ENCODE results near the gene ARHGEF1.

ARHGEF1 gene

GRCh38 chr19:41886761-41887710, 4.1 kb downstream of the ARHGEF1 start:
- peak; percentile 78 for DNase-seq

DNA sequence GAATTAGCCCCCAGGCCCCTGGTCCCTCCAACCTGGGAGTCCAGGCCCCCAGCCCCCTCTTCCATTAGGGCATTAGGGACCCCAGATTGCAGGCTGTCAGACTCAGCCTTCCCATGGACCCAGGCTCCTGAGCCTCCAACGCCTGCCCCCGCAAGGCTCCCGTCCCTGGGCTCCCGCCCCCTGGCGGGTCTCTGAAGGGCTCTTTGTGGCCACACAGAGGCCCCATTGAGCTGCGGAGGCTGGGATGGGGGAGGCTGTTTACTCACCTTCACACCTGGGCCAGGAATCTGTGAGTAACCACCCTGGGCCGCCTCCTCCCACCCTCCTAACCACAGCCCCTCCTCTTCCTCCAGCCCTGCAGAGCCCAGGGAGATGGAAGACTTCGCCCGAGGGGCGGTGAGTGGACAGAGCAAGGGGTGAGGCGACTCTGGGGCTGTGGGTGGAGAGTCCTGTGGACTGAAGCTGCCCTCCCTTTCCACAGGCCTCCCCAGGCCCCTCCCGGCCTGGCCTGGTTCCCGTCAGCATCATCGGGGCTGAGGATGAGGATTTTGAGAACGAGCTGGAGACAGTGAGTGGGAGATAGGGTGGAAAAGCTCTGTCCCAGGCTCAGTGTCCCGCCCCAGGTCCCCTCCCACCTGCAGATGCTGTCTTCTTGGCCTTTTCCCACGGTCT, 4.9 kb downstream of the ARHGEF1 start:
- DNase-seq = peak; percentile 85

GRCh38 chr19:41888926-41889325, 5.9 kb downstream of the ARHGEF1 start:
- DNase-seq = no peak

GRCh38 chr19:41889896-41890295, 6.9 kb downstream of the ARHGEF1 start:
- DNase-seq = no peak

DNA sequence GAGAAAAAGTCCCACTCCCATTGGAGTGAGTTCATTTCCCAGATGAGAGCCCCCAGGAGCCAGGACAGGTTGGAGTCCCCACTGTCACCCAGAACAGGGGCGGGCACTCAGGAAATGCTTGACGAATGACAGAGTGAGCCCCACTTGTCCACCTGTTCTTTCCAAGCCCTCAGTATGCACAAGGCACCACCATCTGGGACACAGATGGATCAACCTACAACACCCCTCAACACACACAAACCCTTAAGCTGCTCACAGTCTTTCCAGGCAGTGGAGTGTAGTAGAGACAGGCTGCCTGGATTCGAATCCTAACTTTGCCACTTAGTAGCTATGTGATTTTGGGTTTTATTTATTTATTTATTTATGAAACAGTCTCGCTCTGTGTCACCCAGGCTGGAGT, 8.0 kb downstream of the ARHGEF1 start:
- no peak for DNase-seq

DNA sequence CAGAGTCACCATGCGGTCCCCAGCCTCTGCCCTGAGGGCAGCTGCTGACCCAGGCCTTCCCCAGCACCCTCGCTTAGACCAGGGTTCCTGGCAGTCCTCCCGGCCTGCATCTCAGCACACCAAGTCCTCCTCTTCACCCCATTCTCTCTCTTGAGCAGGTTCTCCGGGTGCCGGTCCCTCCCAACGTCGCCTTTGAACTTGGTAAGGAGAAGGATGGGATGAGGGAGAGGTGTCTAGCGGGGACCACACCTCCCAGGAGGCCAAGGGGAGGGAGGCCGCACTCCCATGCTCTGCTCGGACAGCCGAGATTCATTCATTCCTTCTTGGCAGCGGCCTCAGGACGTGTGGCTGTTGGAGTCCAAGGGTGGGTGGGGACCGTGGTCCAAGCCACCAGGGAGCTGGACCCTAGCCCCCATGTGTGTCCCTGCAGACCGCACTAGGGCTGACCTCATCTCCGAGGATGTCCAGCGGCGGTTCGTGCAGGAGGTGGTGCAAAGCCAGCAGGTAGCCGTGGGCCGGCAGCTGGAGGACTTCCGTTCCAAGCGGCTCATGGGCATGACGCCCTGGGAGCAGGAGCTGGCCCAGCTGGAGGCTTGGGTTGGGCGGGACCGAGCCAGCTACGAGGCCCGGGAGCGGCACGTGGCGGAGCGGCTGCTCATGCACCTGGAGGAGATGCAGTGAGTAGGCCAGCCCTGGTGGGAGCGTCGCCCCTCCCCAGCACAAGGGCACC, 9.4 kb downstream of the ARHGEF1 start:
- no peak for DNase-seq

- peak; percentile 45 for DNase-seq
Observed at GRCh38 chr19:41893899-41894298, 10.9 kb downstream of the ARHGEF1 start.

DNA sequence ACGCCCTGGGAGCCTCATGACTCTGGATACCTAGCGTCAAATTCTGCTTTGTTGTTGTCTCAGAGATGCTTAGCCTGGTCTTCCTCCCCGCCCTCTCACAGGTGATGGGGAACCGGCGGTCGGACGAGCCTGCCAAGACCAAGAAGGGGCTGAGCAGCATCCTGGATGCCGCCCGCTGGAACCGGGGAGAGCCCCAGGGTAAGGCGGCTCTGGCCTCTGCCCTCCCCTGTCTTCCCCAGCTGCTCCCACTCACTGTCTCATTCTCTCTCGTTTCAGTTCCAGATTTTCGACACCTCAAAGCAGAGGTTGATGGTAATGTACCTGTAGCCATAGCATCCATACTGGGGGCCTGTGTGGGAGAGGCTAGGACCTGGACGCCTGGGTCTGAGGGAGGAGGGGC, 11.4 kb downstream of the ARHGEF1 start:
- DNase-seq = no peak

GRCh38 chr19:41895745-41896580, 13.0 kb downstream of the ARHGEF1 start:
- no peak for DNase-seq

DNA sequence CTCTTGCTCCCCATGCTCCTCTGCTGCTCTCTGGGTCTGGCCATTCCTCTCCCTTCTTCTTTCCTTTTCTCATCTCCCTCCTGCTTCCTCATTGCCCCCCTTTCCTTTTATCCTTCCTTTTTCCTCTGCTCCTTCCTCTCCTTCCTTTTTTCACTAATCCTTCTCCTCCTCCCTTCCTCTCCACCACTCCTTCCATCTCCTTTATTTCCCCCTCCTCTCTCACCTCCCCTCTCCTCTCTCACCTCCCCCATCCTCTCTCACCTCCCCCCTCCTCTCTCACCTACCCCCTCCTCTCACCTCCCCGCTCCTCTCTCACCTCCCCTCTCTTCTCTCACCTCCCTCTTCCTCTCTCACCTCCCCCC, 13.6 kb downstream of the ARHGEF1 start:
- no peak for DNase-seq

DNA sequence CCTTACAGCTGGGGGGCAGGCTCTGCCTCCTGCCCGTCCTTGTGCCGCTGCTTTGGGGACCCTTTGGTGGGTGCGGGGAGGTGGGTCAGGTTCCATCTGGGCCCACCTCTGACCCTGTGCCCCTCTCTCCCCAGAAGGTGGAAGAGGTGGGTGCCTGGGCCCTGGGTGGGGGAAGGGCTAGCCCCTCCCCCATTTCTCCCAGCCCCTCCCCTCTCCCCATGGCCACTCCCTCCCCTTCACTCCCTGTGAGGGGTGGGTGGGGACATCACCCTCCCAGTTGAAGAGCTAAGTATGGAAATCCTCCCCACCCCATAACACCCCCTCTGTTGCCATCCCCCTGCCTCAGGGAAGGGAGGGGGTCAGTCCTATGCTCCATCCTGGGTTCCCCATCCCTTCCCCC, 14.2 kb downstream of the ARHGEF1 start:
- DNase-seq = no peak

GRCh38 chr19:41897820-41898219, 14.8 kb downstream of the ARHGEF1 start:
- DNase-seq = no peak

- no peak for DNase-seq
Observed at GRCh38 chr19:41898235-41898634, 15.3 kb downstream of the ARHGEF1 start.

- no peak for DNase-seq
Observed at GRCh38 chr19:41901707-41902360, 18.9 kb downstream of the ARHGEF1 start.

GRCh38 chr19:41902594-41902993, 19.6 kb downstream of the ARHGEF1 start:
- DNase-seq = no peak

DNA sequence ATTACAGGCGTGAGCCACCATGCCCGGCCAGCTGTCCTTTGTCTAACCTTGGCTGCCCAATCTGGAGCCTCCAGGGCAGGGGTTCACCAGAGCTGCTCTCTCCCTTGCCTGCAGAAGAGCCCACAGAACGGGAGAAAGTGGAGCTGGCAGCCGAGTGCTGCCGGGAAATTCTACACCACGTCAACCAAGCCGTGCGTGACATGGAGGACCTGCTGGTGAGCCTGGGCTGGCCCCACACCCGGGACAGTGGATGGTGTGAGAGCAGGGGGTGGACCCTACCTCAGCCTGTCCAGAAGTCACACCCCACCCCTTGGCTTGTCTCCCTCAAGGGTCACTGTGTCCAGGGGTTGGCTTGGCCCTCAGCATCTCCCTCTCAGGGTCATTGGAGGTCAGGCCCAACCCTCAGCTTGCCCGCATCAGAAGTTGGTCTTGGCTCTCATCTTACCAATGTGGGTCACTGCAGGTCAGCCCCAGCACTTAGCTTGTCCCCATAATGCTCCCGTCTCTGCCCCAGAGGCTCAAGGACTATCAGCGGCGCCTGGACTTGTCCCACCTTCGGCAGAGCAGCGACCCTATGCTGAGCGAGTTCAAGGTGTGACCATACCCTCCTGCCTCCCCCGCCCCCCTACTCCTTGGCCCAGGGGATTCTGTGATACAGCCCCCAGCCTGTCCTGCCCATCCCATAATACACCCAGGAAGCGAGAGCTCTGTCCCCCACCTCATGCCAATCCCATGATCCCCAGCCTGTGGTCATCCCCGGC, 20.4 kb downstream of the ARHGEF1 start:
- no peak for DNase-seq

DNA sequence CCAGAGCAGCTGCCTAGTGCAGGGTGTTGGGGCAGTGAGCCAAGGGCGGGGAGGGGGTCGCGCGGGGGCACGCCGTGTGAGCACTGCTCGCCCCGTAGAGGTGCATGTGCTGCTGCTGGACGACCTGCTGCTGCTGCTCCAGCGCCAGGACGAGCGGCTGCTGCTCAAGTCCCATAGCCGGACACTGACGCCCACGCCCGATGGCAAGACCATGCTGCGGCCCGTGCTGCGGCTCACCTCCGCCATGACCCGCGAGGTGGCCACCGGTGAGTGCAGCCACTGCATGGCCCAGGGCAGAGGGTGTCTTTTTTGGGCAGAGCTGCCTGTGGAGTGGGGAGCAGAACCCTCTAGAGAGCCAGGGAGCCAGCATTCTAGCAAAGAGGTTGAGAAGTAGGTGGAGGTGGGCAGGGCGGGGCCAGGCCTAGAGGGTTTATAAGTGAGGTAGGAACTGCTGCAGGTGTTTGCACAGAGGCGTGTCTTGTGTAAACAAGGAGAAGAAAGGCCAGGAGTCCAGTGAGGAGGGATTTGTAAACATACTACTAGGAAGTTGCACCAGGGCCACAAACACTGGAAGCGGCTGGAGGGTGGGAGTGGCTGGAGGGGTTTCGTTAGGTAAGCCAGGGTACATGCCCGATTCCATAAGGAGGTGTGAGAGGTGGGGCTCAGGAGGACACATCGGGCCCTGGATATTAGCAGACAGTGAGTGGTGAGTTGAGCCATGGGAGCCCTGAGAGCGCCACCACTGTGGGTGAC, 21.3 kb downstream of the ARHGEF1 start:
- DNase-seq = no peak

- DNase-seq = no peak
Observed at GRCh38 chr19:41905273-41906002, 22.5 kb downstream of the ARHGEF1 start.

- DNase-seq = no peak
Observed at GRCh38 chr19:41906271-41906670, 23.3 kb downstream of the ARHGEF1 start.
